ENCODE results near the gene FCHSD2.

GRCh38 chr11:73030130-73030529, 112.0 kb downstream of the FCHSD2 start:
- no peak for TF ChIP-seq CTCF (IDR thresholded peaks at IDR 0.05)
- TF ChIP-seq POLR2A (IDR thresholded peaks at IDR 0.05), result no peak

Measured in lower leg skin (tissue), 3 donors.